PFSK-1 (cell line): ENCODE measurements around the gene RASA4B.
A peak's percentile ranks its signal among the peaks of the same experiment; 100 is the strongest.

ENCODE experiments used
- FOXP2 ChIP-seq: optimal IDR thresholded peaks from 2 replicates; pipeline ENCODE3; 2011; ENCODE audit warnings: borderline replicate concordance, control low read depth, inconsistent platforms; ENCODE audit not compliant: insufficient read depth; ENCODE audit errors: extremely low read length, extremely low read depth
- REST ChIP-seq, 2 experiments: IDR thresholded peaks; 2 replicates each; pipeline versions ENCODE4 v1.6.1 to v1.8.0; 2011 to 2012; ENCODE audit warnings: low read depth in 2 of 2, low read length in 2 of 2, control low read depth in 1 of 2, inconsistent platforms in 1 of 2, mild to moderate bottlenecking in 1 of 2, moderate library complexity in 1 of 2; ENCODE audit not compliant: insufficient read depth in 1 of 2
- SIN3A ChIP-seq: IDR thresholded peaks from 2 replicates; pipeline ENCODE4 v1.6.1; 2012; ENCODE audit warnings: mild to moderate bottlenecking, low read length, moderate library complexity, borderline replicate concordance; ENCODE audit not compliant: insufficient read depth
- TAF1 ChIP-seq: IDR thresholded peaks from 2 replicates; pipeline ENCODE4 v1.6.1; 2012; ENCODE audit warnings: low read length, control low read depth, borderline replicate concordance; ENCODE audit not compliant: insufficient read depth

RASA4B gene

GRCh38 chr7:102433219-102434038, 84.1 kb downstream of the RASA4B start, which contains the start of gene ORAI2:
ORAI2 (plus strand) TSS chr7:102433575; CDS start chr7:102438957, 5,382 bp downstream.
- TF ChIP-seq REST (IDR thresholded peaks at IDR 0.05; ENCODE audit: insufficient read depth in 1 of 2, low read depth in 2 of 2, low read length in 2 of 2): no peak
- TF ChIP-seq FOXP2: peak; percentile 14
- 0 out of 2 replicates have a peak, but pooled peaks have one; percentile 11 for TF ChIP-seq SIN3A
- no peak for TF ChIP-seq TAF1
